ENCODE measurements around the gene PDS5A. TPM values are rescaled to one million over a fixed set of nuclear protein-coding genes. Genes with fewer than 3 reads are reported as not detected.

Gene PDS5A
- total and polyA plus RNA-seq, 2 of the 13 experiments (the other 11 are each of a cell fraction or from before 2014, with no cell fraction given), result 31.8 to 57.0 TPM

DNA sequence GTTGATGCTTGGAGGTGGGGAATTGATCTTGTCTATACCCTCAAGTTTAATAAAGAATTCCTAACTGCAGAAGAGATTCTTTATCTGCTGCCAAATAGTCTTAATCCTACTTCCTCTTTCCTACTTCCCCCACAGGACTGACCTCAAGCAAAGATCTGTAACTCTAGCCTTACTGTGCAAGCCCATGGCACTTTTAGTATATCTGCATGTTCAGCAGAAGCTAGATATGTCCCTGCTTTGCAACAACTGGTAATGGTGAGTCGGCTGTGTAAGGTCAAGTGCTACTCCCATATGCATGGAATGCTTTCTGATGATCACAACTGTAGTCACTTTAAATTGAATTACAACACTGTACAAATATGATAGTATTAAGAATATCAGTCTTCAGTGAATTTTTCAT, 26.3 kb upstream of the PDS5A start:
- ChIA-PET POLR2A (no interaction called here), CTCF (ENCODE audit: low intra/inter-chr PET ratio, low total read pairs) (no interaction called here)
- Histone ChIP-seq H3K4me2 (ENCODE audit: low read depth, low read length) (no peak overlapping the region), H3K9ac (ENCODE audit: insufficient read depth, low read depth, low read length) (no peak overlapping the region), H2AFZ (ENCODE audit: low read length) (no peak overlapping the region), H3K9me3 (ENCODE audit: low read length) (no peaks in the 10 kb centered on the region), H4K20me1 (ENCODE audit: insufficient read depth, low read length) (no peaks in the 10 kb centered on the region), H3K36me3 (replicated peaks in 1 of 2; ENCODE audit: control insufficient read depth in 1 of 2, insufficient read depth in 2 of 2, low read length in 2 of 2) (no peaks in the 10 kb centered on the region), H3K27me3 (ENCODE audit: control insufficient read depth in 1 of 2, insufficient read depth in 2 of 2, low read length in 2 of 2) (no peaks in the 10 kb centered on the region), H3K4me1 (ENCODE audit: insufficient read depth, low read length) (no peaks in the 10 kb centered on the region), H3K27ac (ENCODE audit: extremely low read length, insufficient read depth, low read length) (no peak overlapping the region), H3K79me2 (ENCODE audit: insufficient read depth, low read length) (no peaks in the 10 kb centered on the region), H3K4me3 (replicated peaks in 1 of 3; ENCODE audit: insufficient read depth in 1 of 3, low read depth in 2 of 3, low read length in 3 of 3) (no peak overlapping the region)
- ATAC-seq (no peak), FAIRE-seq (no peak), DNase-seq (ENCODE audit: low spot score) (no peak)
- intact Hi-C loops (cut with micrococcal nuclease; ENCODE audit: unreplicated experiment), result no loop called here
- in situ Hi-C loops (cut with HindIII; ENCODE audit: extremely low pct_ligation_motif_present, low pct_unique_long_range_greater_than_20kb), result no loop called here
- 44% methylated on average over 1 of the region's 1 CpG for WGBS (ENCODE audit: low lambda C conversion rate)
- no TSS peak for BruUV-seq (replicated peaks)
- no peak for TF ChIP-seq U2AF1 (optimal IDR thresholded peaks at IDR 0.05; ENCODE audit: low read depth, low read length)
- no peak for TF ChIP-seq ZSCAN30 (CRISPR knock-in tag; IDR thresholded peaks at IDR 0.05)
- TF ChIP-seq ZNF235 (CRISPR knock-in tag; IDR thresholded peaks at IDR 0.05; ENCODE audit: borderline replicate concordance), result no peak
- TF ChIP-seq TCF12 (IDR thresholded peaks at IDR 0.05), result no peak
- no peak for TF ChIP-seq TCF12 (CRISPR knock-in tag; IDR thresholded peaks at IDR 0.05)
- TF ChIP-seq REL (CRISPR knock-in tag; conservative IDR thresholded peaks at IDR 0.05), result no peak
- TF ChIP-seq ZNF557 (CRISPR knock-in tag; IDR thresholded peaks at IDR 0.05), result no peak
- TF ChIP-seq PPARG (CRISPR knock-in tag; conservative IDR thresholded peaks at IDR 0.05), result no peak

DNA sequence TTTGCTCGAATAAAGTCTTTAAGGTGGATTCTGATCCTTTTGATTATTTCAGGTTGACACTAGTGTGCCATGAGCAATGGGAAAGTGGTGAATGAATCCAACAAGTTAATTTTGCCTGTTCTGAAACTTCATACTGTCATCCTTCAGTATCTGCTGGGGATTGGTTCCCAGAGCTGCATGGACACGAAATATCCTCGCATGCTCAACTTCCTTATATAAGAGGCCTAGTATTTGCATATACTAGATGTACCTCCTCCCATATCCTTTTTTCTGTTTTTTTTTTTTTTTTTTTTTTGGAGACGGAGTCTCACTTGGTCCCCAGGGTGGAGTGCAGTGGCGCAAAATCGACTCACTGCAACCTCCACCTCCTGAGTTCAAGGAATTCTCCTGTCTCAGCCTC, 23.0 kb upstream of the PDS5A start:
- H2AFZ ChIP-seq (ENCODE audit: low read length), result no peak overlapping the region
- no peak overlapping the region for H3K4me2 ChIP-seq (ENCODE audit: low read depth, low read length)
- H3K4me1 ChIP-seq (ENCODE audit: insufficient read depth, low read length), result no peaks in the 10 kb centered on the region
- WGBS (ENCODE audit: low lambda C conversion rate), result 70% methylated on average over 6 of the region's 6 CpGs
- H3K4me3 ChIP-seq (replicated peaks in 1 of 3; ENCODE audit: insufficient read depth in 1 of 3, low read depth in 2 of 3, low read length in 3 of 3), result no peak overlapping the region
- no peaks in the 10 kb centered on the region for H4K20me1 ChIP-seq (ENCODE audit: insufficient read depth, low read length)
- no peaks in the 10 kb centered on the region for H3K79me2 ChIP-seq (ENCODE audit: insufficient read depth, low read length)
- CTCF ChIA-PET (ENCODE audit: low intra/inter-chr PET ratio, low total read pairs), result no interaction called here
- ATAC-seq (no peak), DNase-seq (ENCODE audit: low spot score) (no peak), FAIRE-seq (no peak)
- H3K27me3 ChIP-seq (ENCODE audit: control insufficient read depth in 1 of 2, insufficient read depth in 2 of 2, low read length in 2 of 2), result no peaks in the 10 kb centered on the region
- no peak overlapping the region for H3K27ac ChIP-seq (ENCODE audit: extremely low read length, insufficient read depth, low read length)
- no TSS peak for BruUV-seq (replicated peaks)
- H3K36me3 ChIP-seq (replicated peaks in 1 of 2; ENCODE audit: control insufficient read depth in 1 of 2, insufficient read depth in 2 of 2, low read length in 2 of 2), result no peaks in the 10 kb centered on the region
- TF ChIP-seq TSC22D2 (CRISPR knock-in tag; IDR thresholded peaks at IDR 0.05; ENCODE audit: borderline replicate concordance), result no peak
- TF ChIP-seq, protein P1, sequence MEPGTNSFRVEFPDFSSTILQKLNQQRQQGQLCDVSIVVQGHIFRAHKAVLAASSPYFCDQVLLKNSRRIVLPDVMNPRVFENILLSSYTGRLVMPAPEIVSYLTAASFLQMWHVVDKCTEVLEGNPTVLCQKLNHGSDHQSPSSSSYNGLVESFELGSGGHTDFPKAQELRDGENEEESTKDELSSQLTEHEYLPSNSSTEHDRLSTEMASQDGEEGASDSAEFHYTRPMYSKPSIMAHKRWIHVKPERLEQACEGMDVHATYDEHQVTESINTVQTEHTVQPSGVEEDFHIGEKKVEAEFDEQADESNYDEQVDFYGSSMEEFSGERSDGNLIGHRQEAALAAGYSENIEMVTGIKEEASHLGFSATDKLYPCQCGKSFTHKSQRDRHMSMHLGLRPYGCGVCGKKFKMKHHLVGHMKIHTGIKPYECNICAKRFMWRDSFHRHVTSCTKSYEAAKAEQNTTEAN (CRISPR knock-in tag; conservative IDR thresholded peaks at IDR 0.05), result no peak
- no peak for TF ChIP-seq ZMAT3 (CRISPR knock-in tag; conservative IDR thresholded peaks at IDR 0.05)
- H3K9me3 ChIP-seq (ENCODE audit: low read length), result no peaks in the 10 kb centered on the region
- H3K9ac ChIP-seq (ENCODE audit: insufficient read depth, low read depth, low read length), result no peak overlapping the region
- intact Hi-C loops (cut with micrococcal nuclease; ENCODE audit: unreplicated experiment), result no loop called here
- in situ Hi-C loops (cut with HindIII; ENCODE audit: extremely low pct_ligation_motif_present, low pct_unique_long_range_greater_than_20kb), result no loop called here
- POLR2A ChIA-PET, result no interaction called here

Measured in HepG2 (cell line).